Neural progenitor cell (in vitro differentiated cells): Measurements from ENCODE around the gene PCCA. TPM values are rescaled to one million over a fixed set of nuclear protein-coding genes. Genes with fewer than 3 reads are reported as not detected.

ENCODE experiments used
- DNase-seq: peaks from one replicate; pipeline ENCODE4 v3.0.0-alpha.2; 2016; ENCODE audit warnings: low spot score
- H2AFZ ChIP-seq: fragments of 200-600 bp; sonication (generic); replicated peaks from 2 replicates; pipeline ENCODE4 v1.6.1; 2016; ENCODE audit warnings: antibody characterized with exemption
- H3F3A ChIP-seq: fragments of 200-600 bp; sonication (generic); 2 replicates; pipeline ENCODE4 v1.6.1; 2016; ENCODE audit warnings: antibody characterized with exemption, low read depth
- H3K27ac ChIP-seq: fragments of 200-600 bp; sonication (generic); 2 replicates; pipeline ENCODE4 v1.5.1; 2016; ENCODE audit warnings: mild to moderate bottlenecking
- H3K27me3 ChIP-seq: fragments of 200-600 bp; sonication (generic); 2 replicates; pipeline ENCODE4 v1.6.1; 2016; ENCODE audit warnings: mild to moderate bottlenecking, moderate library complexity
- H3K36me3 ChIP-seq: fragments of 200-600 bp; sonication (generic); 2 replicates; pipeline ENCODE4 v1.5.1; 2016
- H3K4me1 ChIP-seq: fragments of 200-600 bp; sonication (generic); 2 replicates; pipeline ENCODE4 v1.6.1; 2016; ENCODE audit warnings: mixed run types
- H3K4me2 ChIP-seq: fragments of 200-600 bp; sonication (generic); 2 replicates; pipeline ENCODE4 v1.6.1; 2016
- H3K4me3 ChIP-seq: fragments of 200-600 bp; sonication (generic); 2 replicates; pipeline ENCODE4 v1.5.1; 2016
- H3K79me2 ChIP-seq: fragments of 200-600 bp; sonication (generic); 2 replicates; pipeline ENCODE4 v1.6.1; 2016; ENCODE audit warnings: low read depth
- H3K9ac ChIP-seq: fragments of 200-600 bp; sonication (generic); 2 replicates; pipeline ENCODE4 v1.6.1; 2016
- H3K9me3 ChIP-seq: fragments of 200-600 bp; sonication (generic); 2 replicates; pipeline ENCODE4 v1.5.1; 2016; ENCODE audit warnings: low read depth
- H4K20me1 ChIP-seq: fragments of 200-600 bp; sonication (generic); 2 replicates; pipeline ENCODE4 v1.6.1; 2016; ENCODE audit warnings: low read depth
- H3K27ac Mint-ChIP-seq: 3 replicates; pipeline ENCODE4 v1.8.0; 2021; ENCODE audit warnings: mixed read lengths
- H3K27me3 Mint-ChIP-seq: 2 replicates; pipeline ENCODE4 v1.8.0; 2022; ENCODE audit warnings: low read depth, mild to moderate bottlenecking, inconsistent platforms, moderate library complexity, mixed read lengths; ENCODE audit not compliant: insufficient read depth
- H3K36me3 Mint-ChIP-seq: 3 replicates; pipeline ENCODE4 v1.8.0; 2021; ENCODE audit warnings: mixed read lengths
- H3K4me1 Mint-ChIP-seq: 3 replicates; pipeline ENCODE4 v1.8.0; 2021; ENCODE audit warnings: mixed read lengths
- H3K4me3 Mint-ChIP-seq: 3 replicates; pipeline ENCODE4 v1.8.0; 2021; ENCODE audit warnings: mild to moderate bottlenecking, moderate library complexity, mixed read lengths
- H3K9me3 Mint-ChIP-seq: 3 replicates; pipeline ENCODE4 v1.8.0; 2020; ENCODE audit warnings: mixed read lengths
- CTCF ChIP-seq: fragments of 200-600 bp; sonication (generic); IDR thresholded peaks from 2 replicates; pipeline ENCODE4 v1.5.1; 2017; ENCODE audit warnings: antibody characterized with exemption, mild to moderate bottlenecking
- EZH2 ChIP-seq: fragments of 200-600 bp; sonication (generic); IDR thresholded peaks from 2 replicates; pipeline ENCODE4 v1.6.1; 2017; ENCODE audit warnings: antibody characterized with exemption, mild to moderate bottlenecking, moderate library complexity
- EZH2phosphoT487 ChIP-seq: fragments of 200-600 bp; sonication (generic); IDR thresholded peaks from 2 replicates; pipeline ENCODE4 v1.6.1; 2017; ENCODE audit warnings: antibody characterized with exemption
- total RNA-seq: library from RNA; depleted of rRNA; stranded (reverse); fragments of >200 nt; gene quantifications from 2 replicates; pipeline ENCODE4 v1.2.3, GENCODE V29; 2015; ENCODE audit warnings: low replicate concordance

PCCA gene
- total RNA-seq, 1 donor from 2014 or later: 60.6 TPM

GRCh38 chr13:100528353-100528752 lies 439.5 kb downstream of the PCCA start:
- H3K36me3 ChIP-seq: no peaks in the 10 kb centered on the region
- H3F3A ChIP-seq: peaks cover 10% of the 10 kb centered on the region
- no peak overlapping the region for H2AFZ ChIP-seq
- no peak overlapping the region for H3K27ac ChIP-seq
- H3K4me2 ChIP-seq: no peak overlapping the region
- Mint-ChIP-seq H3K27me3 (peaks cover 5% of the 10 kb centered on the region), H3K4me3 (no peak overlapping the region), H3K9me3 (no peaks in the 10 kb centered on the region), H3K36me3 (peaks cover 27% of the 10 kb centered on the region), H3K4me1 (peaks cover 36% of the 10 kb centered on the region), H3K27ac (peak overlapping the region; percentile 8)
- no peak for TF ChIP-seq EZH2phosphoT487
- no peak for TF ChIP-seq CTCF
- no peak for TF ChIP-seq EZH2
- H3K79me2 ChIP-seq: no peaks in the 10 kb centered on the region
- no peak overlapping the region for H3K9ac ChIP-seq
- no peak overlapping the region for H3K4me3 ChIP-seq
- peaks cover 17% of the 10 kb centered on the region for H3K4me1 ChIP-seq
- no peak for DNase-seq
- no peaks in the 10 kb centered on the region for H3K9me3 ChIP-seq
- H3K27me3 ChIP-seq: no peaks in the 10 kb centered on the region
- no peaks in the 10 kb centered on the region for H4K20me1 ChIP-seq

- H3K27me3 Mint-ChIP-seq: peaks cover 5% of the 10 kb centered on the region
- H3K36me3 Mint-ChIP-seq: peaks cover 23% of the 10 kb centered on the region
- H3K27ac Mint-ChIP-seq: peak overlapping the region; percentile 63
- H3F3A ChIP-seq: peaks cover 10% of the 10 kb centered on the region
- DNase-seq: no peak
- H3K4me2 ChIP-seq: no peak overlapping the region
- H3K27ac ChIP-seq: no peak overlapping the region
- H3K4me1 ChIP-seq: peaks cover 17% of the 10 kb centered on the region
- no peaks in the 10 kb centered on the region for H3K9me3 ChIP-seq
- H3K36me3 ChIP-seq: no peaks in the 10 kb centered on the region
- no peaks in the 10 kb centered on the region for H3K9me3 Mint-ChIP-seq
- no peaks in the 10 kb centered on the region for H4K20me1 ChIP-seq
- peaks cover 36% of the 10 kb centered on the region for H3K4me1 Mint-ChIP-seq
- H3K4me3 Mint-ChIP-seq: no peak overlapping the region
- no peak overlapping the region for H2AFZ ChIP-seq
- H3K4me3 ChIP-seq: no peak overlapping the region
- no peak overlapping the region for H3K9ac ChIP-seq
- TF ChIP-seq CTCF: no peak
- TF ChIP-seq EZH2: no peak
- no peak for TF ChIP-seq EZH2phosphoT487
- no peaks in the 10 kb centered on the region for H3K27me3 ChIP-seq
- H3K79me2 ChIP-seq: no peaks in the 10 kb centered on the region
These were observed 439.9 kb downstream of the PCCA start for GRCh38 chr13:100528820-100529219.

- no peaks in the 10 kb centered on the region for H3K36me3 ChIP-seq
- H3K27me3 Mint-ChIP-seq: peaks cover 6% of the 10 kb centered on the region
- H3K79me2 ChIP-seq: no peaks in the 10 kb centered on the region
- H4K20me1 ChIP-seq: no peaks in the 10 kb centered on the region
- no peaks in the 10 kb centered on the region for H3K9me3 ChIP-seq
- H3F3A ChIP-seq: peaks cover 10% of the 10 kb centered on the region
- H3K4me1 Mint-ChIP-seq: peaks cover 35% of the 10 kb centered on the region
- no peaks in the 10 kb centered on the region for H3K27me3 ChIP-seq
- no peak for DNase-seq
- no peak overlapping the region for H3K9ac ChIP-seq
- no peak overlapping the region for H3K4me2 ChIP-seq
- H3K4me1 ChIP-seq: peaks cover 21% of the 10 kb centered on the region
- H3K27ac ChIP-seq: no peak overlapping the region
- H2AFZ ChIP-seq: no peak overlapping the region
- peak overlapping the region; percentile 63 for H3K27ac Mint-ChIP-seq
- TF ChIP-seq CTCF (no peak), EZH2 (no peak), EZH2phosphoT487 (no peak)
- H3K36me3 Mint-ChIP-seq: peaks cover 24% of the 10 kb centered on the region
- H3K4me3 ChIP-seq: no peak overlapping the region
- H3K4me3 Mint-ChIP-seq: no peak overlapping the region
- H3K9me3 Mint-ChIP-seq: peaks cover 2% of the 10 kb centered on the region
These were observed 440.9 kb downstream of the PCCA start for GRCh38 chr13:100529666-100530377.
